HEK293 (cell line): ENCODE data around the gene GIMAP6.

Experiments
- ZFP37 ChIP-seq: fragments of 450-650 bp; formaldehyde crosslinking; IDR thresholded peaks from 2 replicates; pipeline ENCODE4 v1.5.1; 2016; ENCODE audit warnings: missing biosample characterization, missing genetic modification characterization
- ZNF280D ChIP-seq: fragments of 450-650 bp; formaldehyde crosslinking; IDR thresholded peaks from 2 replicates; pipeline ENCODE4 v1.5.1; 2016; ENCODE audit warnings: missing biosample characterization, missing genetic modification characterization
- ZNF747 ChIP-seq: fragments of 450-650 bp; formaldehyde crosslinking; IDR thresholded peaks from 2 replicates; pipeline ENCODE4 v1.5.1; 2016; ENCODE audit warnings: missing biosample characterization, missing genetic modification characterization
- TF ChIP-seq, protein P1 (sequence below): fragments of 450-650 bp; formaldehyde crosslinking; IDR thresholded peaks from 2 replicates; pipeline ENCODE4 v1.5.1; 2016; ENCODE audit warnings: missing biosample characterization, missing genetic modification characterization

GRCh38 chr7:150587551-150587950 is 44.6 kb downstream of the GIMAP6 start:
- TF ChIP-seq ZNF747 (tag by site-specific recombination) (no peak), ZFP37 (tag by site-specific recombination) (no peak), ZNF280D (tag by site-specific recombination) (no peak)
- TF ChIP-seq, protein P1, sequence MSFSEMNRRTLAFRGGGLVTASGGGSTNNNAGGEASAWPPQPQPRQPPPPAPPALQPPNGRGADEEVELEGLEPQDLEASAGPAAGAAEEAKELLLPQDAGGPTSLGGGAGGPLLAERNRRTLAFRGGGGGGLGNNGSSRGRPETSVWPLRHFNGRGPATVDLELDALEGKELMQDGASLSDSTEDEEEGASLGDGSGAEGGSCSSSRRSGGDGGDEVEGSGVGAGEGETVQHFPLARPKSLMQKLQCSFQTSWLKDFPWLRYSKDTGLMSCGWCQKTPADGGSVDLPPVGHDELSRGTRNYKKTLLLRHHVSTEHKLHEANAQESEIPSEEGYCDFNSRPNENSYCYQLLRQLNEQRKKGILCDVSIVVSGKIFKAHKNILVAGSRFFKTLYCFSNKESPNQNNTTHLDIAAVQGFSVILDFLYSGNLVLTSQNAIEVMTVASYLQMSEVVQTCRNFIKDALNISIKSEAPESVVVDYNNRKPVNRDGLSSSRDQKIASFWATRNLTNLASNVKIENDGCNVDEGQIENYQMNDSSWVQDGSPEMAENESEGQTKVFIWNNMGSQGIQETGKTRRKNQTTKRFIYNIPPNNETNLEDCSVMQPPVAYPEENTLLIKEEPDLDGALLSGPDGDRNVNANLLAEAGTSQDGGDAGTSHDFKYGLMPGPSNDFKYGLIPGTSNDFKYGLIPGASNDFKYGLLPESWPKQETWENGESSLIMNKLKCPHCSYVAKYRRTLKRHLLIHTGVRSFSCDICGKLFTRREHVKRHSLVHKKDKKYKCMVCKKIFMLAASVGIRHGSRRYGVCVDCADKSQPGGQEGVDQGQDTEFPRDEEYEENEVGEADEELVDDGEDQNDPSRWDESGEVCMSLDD (tag by site-specific recombination): no peak
